CD4-positive, CD25-positive, alpha-beta regulatory T cell (primary cell): ENCODE measurements around the gene SUMO3. TPM values are rescaled to one million over a fixed set of nuclear protein-coding genes. Genes with fewer than 3 reads are reported as not detected.

Experiments
- ATAC-seq, 2 donors: fragments of 150-1000 bp; cut with Tn5 transposase; one replicate each; pipeline ENCODE4 v1.10.0; 2021; ENCODE audit warnings: low read depth in 2 of 2, moderate number of reproducible peaks in 2 of 2, moderate library complexity in 1 of 2
- DNase-seq, 3 donors: peaks; one replicate each; pipeline versions ENCODE4 v3.0.0 to v3.0.0-alpha.2; 2012 to 2022; ENCODE audit warnings: mixed read lengths in 1 of 3
- H3K27ac ChIP-seq: one replicate; pipeline ENCODE4 v1.7.0; 2013; ENCODE audit warnings: mild to moderate bottlenecking, low read length; ENCODE audit not compliant: insufficient read depth, poor library complexity, severe bottlenecking
- H3K27me3 ChIP-seq: one replicate; pipeline ENCODE4 v1.7.0; 2013; ENCODE audit warnings: low read length; ENCODE audit not compliant: control insufficient read depth, insufficient read depth
- H3K36me3 ChIP-seq: one replicate; pipeline ENCODE4 v1.7.0; 2013; ENCODE audit warnings: mild to moderate bottlenecking, low read length, moderate library complexity; ENCODE audit not compliant: control insufficient read depth, insufficient read depth
- H3K4me1 ChIP-seq: 2 replicates; pipeline ENCODE4 v1.7.0; 2013; ENCODE audit warnings: mild to moderate bottlenecking, low read length; ENCODE audit not compliant: insufficient read depth, control insufficient read depth, poor library complexity, severe bottlenecking
- H3K4me3 ChIP-seq: one replicate; pipeline ENCODE4 v1.7.0; 2013; ENCODE audit warnings: low read depth, mild to moderate bottlenecking, low read length, moderate library complexity
- H3K9me3 ChIP-seq, 2 experiments: 1 replicate in 1 of 2; 2 replicates in 1 of 2; pipeline ENCODE4 v1.7.0; 2013; ENCODE audit warnings: low read length in 2 of 2, mild to moderate bottlenecking in 1 of 2, moderate library complexity in 1 of 2; ENCODE audit not compliant: control insufficient read depth in 2 of 2
- H3K27ac Mint-ChIP-seq, 3 donors: one replicate each; pipeline ENCODE4 v1.8.0; 2020 to 2022; ENCODE audit warnings: mild to moderate bottlenecking in 3 of 3, mixed read lengths in 3 of 3, moderate library complexity in 2 of 3
- H3K27me3 Mint-ChIP-seq: one replicate; pipeline ENCODE4 v1.8.0; 2022; ENCODE audit warnings: mild to moderate bottlenecking, mixed read lengths
- H3K36me3 Mint-ChIP-seq: one replicate; pipeline ENCODE4 v1.8.0; 2020; ENCODE audit warnings: mixed read lengths
- H3K4me1 Mint-ChIP-seq, 4 donors: one replicate each; pipeline ENCODE4 v1.8.0; 2020 to 2022; ENCODE audit warnings: mixed read lengths in 4 of 4, mild to moderate bottlenecking in 1 of 4
- H3K4me3 Mint-ChIP-seq, 4 donors: one replicate each; pipeline ENCODE4 v1.8.0; 2020 to 2022; ENCODE audit warnings: mild to moderate bottlenecking in 4 of 4, mixed read lengths in 4 of 4, moderate library complexity in 3 of 4
- H3K9me3 Mint-ChIP-seq, 7 donors: one replicate each; pipeline ENCODE4 v1.8.0; 2020 to 2022; ENCODE audit warnings: mixed read lengths in 7 of 7, mild to moderate bottlenecking in 3 of 7, moderate library complexity in 2 of 7
- polyA plus RNA-seq, 4 donors: library from polyadenylated mRNA; unstranded; fragments of 300-500 nt; fragmentation: Illumina TruSeq; gene quantifications; one replicate each; pipeline ENCODE4 v1.2.3, GENCODE V29; 2021
- total RNA-seq: library from RNA; stranded (reverse); gene quantifications from one replicate; pipeline ENCODE4 v1.2.3, GENCODE V29; 2022

The SUMO3 gene
- total and polyA plus RNA-seq, 5 donors from 2014 or later: 65.8 to 88.9 (median 79.5) TPM

GRCh38 chr21:44850208-44850800 is 32.4 kb upstream of the SUMO3 start:
- Histone ChIP-seq H3K4me3 (no peak overlapping the region), H3K4me1 (peaks cover 18% of the 10 kb centered on the region), H3K27ac (no peak overlapping the region), H3K36me3 (peaks cover 59% of the 10 kb centered on the region), H3K9me3 (no peaks in the 10 kb centered on the region), H3K27me3 (no peaks in the 10 kb centered on the region)
- Mint-ChIP-seq H3K27ac (no peak overlapping the region), H3K4me3 (no peak overlapping the region), H3K36me3 (peaks cover 14% of the 10 kb centered on the region), H3K4me1 (peaks cover 0 to 46% (median 15%) of the 10 kb centered on the region in 4 donors), H3K27me3 (peaks cover 5% of the 10 kb centered on the region), H3K9me3 (peaks cover 0 to 2% (median 0%) of the 10 kb centered on the region in 7 donors)
- no peak for ATAC-seq
- DNase-seq: no peak

GRCh38 chr21:44849616-44850130 is 31.8 kb upstream of the SUMO3 start:
- Histone ChIP-seq H3K27ac (no peak overlapping the region), H3K4me1 (peaks cover 20% of the 10 kb centered on the region), H3K4me3 (no peak overlapping the region), H3K9me3 (no peaks in the 10 kb centered on the region), H3K27me3 (no peaks in the 10 kb centered on the region), H3K36me3 (peaks cover 52% of the 10 kb centered on the region)
- no peak overlapping the region for H3K27ac Mint-ChIP-seq
- ATAC-seq (no peak), DNase-seq (no peak)
- H3K27me3 Mint-ChIP-seq: peaks cover 8% of the 10 kb centered on the region
- peaks cover 0 to 42% (median 15%) of the 10 kb centered on the region in 4 donors for H3K4me1 Mint-ChIP-seq
- H3K4me3 Mint-ChIP-seq: peak overlapping the region in 1 of 4 donors; percentile 52
- no peaks in the 10 kb centered on the region for H3K9me3 Mint-ChIP-seq
- peaks cover 10% of the 10 kb centered on the region for H3K36me3 Mint-ChIP-seq

DNA sequence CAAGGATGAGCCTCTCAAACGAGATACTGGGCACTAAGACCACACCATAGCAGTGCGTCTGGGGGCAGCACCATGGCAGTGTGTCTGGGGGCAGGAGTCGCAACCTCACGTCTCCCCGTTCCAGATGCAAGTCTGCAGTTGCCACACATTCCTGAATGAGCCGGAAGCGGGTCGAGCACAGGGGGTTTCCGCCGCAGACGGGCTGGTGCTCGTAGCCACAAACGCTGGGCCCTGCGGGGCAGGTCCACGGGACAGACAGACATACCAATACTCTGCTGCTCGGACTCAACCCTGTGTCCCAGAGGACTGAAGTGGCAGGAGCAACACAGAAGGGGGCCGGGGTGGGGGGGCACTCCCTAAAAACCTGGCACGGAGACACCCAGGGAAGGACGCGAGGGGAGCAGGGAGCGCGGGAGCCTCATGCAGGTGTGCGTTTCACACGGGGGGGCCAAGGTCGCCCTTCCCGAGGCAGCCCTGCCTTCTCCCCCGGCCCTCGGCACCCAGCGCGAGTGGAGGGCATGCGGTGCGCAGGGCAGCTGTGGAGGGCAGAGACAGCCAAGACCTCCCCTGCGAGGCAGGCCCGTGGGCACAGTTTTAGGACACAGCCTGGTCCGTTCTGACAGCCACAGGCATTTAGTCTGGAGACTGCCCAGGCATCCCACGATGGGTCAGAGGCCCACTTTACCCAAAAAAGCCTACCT is 31.1 kb upstream of the SUMO3 start:
- Histone ChIP-seq H3K27me3 (no peaks in the 10 kb centered on the region), H3K4me1 (peaks cover 20% of the 10 kb centered on the region), H3K27ac (no peak overlapping the region), H3K36me3 (peaks cover 46% of the 10 kb centered on the region), H3K4me3 (no peak overlapping the region), H3K9me3 (no peaks in the 10 kb centered on the region)
- Mint-ChIP-seq H3K27ac (no peak overlapping the region), H3K36me3 (peaks cover 4% of the 10 kb centered on the region), H3K27me3 (peaks cover 14% of the 10 kb centered on the region), H3K4me1 (peaks cover 0 to 40% (median 12%) of the 10 kb centered on the region in 4 donors), H3K4me3 (no peak overlapping the region), H3K9me3 (no peaks in the 10 kb centered on the region)
- DNase-seq (no peak), ATAC-seq (no peak)

GRCh38 chr21:44847261-44848056 is 29.6 kb upstream of the SUMO3 start:
- no peaks in the 10 kb centered on the region for H3K9me3 Mint-ChIP-seq
- no peaks in the 10 kb centered on the region for H3K9me3 ChIP-seq
- no peaks in the 10 kb centered on the region for H3K36me3 Mint-ChIP-seq
- no peak for DNase-seq
- H3K36me3 ChIP-seq: peaks cover 36% of the 10 kb centered on the region
- H3K27me3 Mint-ChIP-seq: peaks cover 18% of the 10 kb centered on the region
- no peak overlapping the region for H3K4me3 ChIP-seq
- peaks cover 0 to 31% (median 12%) of the 10 kb centered on the region in 4 donors for H3K4me1 Mint-ChIP-seq
- H3K4me3 Mint-ChIP-seq: peak overlapping the region in 1 of 4 donors; percentile 65
- peak overlapping the region in 1 of 3 donors; percentile 48 for H3K27ac Mint-ChIP-seq
- H3K27ac ChIP-seq: no peak overlapping the region
- no peak for ATAC-seq
- no peaks in the 10 kb centered on the region for H3K27me3 ChIP-seq
- H3K4me1 ChIP-seq: peaks cover 20% of the 10 kb centered on the region

DNA sequence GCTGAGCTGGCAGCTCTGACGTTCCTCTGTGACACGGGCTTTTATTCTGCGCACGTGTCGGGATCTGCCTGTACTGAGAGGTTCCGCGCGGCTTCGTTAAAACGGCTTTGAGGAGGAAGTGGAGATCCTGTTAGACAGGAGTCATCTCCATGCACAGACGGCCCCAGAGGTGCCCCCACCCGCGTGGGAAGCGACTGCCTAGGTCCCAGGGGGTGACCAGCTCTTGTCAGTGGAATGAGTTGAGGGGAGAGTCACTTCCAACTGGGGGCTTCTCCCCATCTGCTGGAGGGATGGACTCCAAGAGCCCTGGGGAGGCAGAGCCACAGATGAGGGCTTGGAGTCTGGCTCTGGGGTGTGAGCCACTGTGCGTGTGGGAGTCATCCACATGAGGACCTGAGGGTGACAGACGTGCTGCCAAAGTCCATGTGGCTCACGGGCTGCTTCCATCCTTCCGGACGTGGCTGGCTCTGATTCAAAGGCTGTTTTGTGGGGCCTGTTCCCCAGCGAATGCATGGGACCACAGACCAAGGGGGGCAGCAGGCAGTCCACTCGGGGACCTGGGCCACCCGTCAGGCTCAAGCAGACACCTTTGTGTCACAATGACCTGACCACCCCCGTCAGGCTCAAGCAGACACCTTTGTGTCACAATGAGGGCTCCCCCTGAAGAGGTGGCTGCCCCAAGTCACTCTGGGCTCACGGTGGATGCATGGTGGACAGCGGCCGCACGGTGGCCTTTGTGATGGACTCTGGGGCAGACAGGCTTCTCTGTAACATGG is 28.8 kb upstream of the SUMO3 start:
- no peak overlapping the region for H3K27ac ChIP-seq
- H3K4me3 ChIP-seq: peak overlapping the region; percentile 55
- H3K4me3 Mint-ChIP-seq: peak overlapping the region in 2 of 4 donors; percentile 62 to 70
- no peaks in the 10 kb centered on the region for H3K36me3 Mint-ChIP-seq
- DNase-seq: peak in 1 of 3 donors; percentile 48
- no peaks in the 10 kb centered on the region for H3K27me3 ChIP-seq
- H3K9me3 ChIP-seq: no peaks in the 10 kb centered on the region
- H3K9me3 Mint-ChIP-seq: no peaks in the 10 kb centered on the region
- peak overlapping the region in 2 of 3 donors; percentile 31 to 45 for H3K27ac Mint-ChIP-seq
- peaks cover 20% of the 10 kb centered on the region for H3K4me1 ChIP-seq
- H3K36me3 ChIP-seq: peaks cover 31% of the 10 kb centered on the region
- peaks cover 0 to 23% (median 9%) of the 10 kb centered on the region in 4 donors for H3K4me1 Mint-ChIP-seq
- peaks cover 18% of the 10 kb centered on the region for H3K27me3 Mint-ChIP-seq
- ATAC-seq: peak; percentile 50 to 51

DNA sequence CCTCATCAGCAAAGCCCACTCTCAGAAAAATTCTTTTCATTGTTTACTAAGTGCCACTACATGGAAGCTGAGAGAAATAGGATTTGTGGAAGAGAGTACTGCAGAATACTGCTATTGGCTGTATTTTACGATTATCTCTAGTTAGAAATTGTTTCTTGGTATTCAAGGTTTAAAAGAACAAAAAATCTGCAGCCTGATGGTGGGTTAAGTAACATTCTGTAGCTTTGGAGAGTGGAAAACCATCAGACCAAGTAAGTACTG is 28.3 kb upstream of the SUMO3 start:
- Mint-ChIP-seq H3K9me3 (no peaks in the 10 kb centered on the region), H3K36me3 (no peaks in the 10 kb centered on the region), H3K27me3 (peaks cover 18% of the 10 kb centered on the region), H3K27ac (peak overlapping the region in 2 of 3 donors; percentile 31 to 45), H3K4me1 (peaks cover 0 to 18% (median 8%) of the 10 kb centered on the region in 4 donors), H3K4me3 (peak overlapping the region in 2 of 4 donors; percentile 62 to 70)
- Histone ChIP-seq H3K36me3 (peaks cover 26% of the 10 kb centered on the region), H3K27ac (no peak overlapping the region), H3K9me3 (no peaks in the 10 kb centered on the region), H3K27me3 (no peaks in the 10 kb centered on the region), H3K4me3 (peak overlapping the region; percentile 55), H3K4me1 (peaks cover 19% of the 10 kb centered on the region)
- ATAC-seq: no peak
- no peak for DNase-seq
